Peyer's patch (tissue), 4 donors: Measurements from ENCODE around the gene LRP11. TPM values are rescaled to one million over a fixed set of nuclear protein-coding genes. Genes with fewer than 3 reads are reported as not detected.
A peak's percentile ranks its signal among the peaks of the same experiment; 100 is the strongest.
"Not testable (repeated sequence)": the region's sequence is repeated elsewhere in the genome, so short reads cannot be mapped to it uniquely, and the experiment has no call there.

Source experiments
- DNase-seq, 3 donors: peaks; one replicate each; pipeline ENCODE4 v3.0.0-alpha.2; 2017 to 2019
- H3K27ac ChIP-seq, 4 donors: fragments of 200-600 bp; sonication (generic); one replicate each; pipeline ENCODE4 v1.5.1; 2016 to 2019
- H3K27me3 ChIP-seq, 2 donors: fragments of 200-600 bp; sonication (generic); one replicate each; pipeline ENCODE4 v1.5.1; 2019
- H3K36me3 ChIP-seq, 3 donors: fragments of 200-600 bp; sonication (generic); one replicate each; pipeline ENCODE4 v1.5.1; 2016 to 2019
- H3K4me1 ChIP-seq, 4 donors: fragments of 200-600 bp; sonication (generic); one replicate each; pipeline ENCODE4 v1.5.1; 2016 to 2019
- H3K4me3 ChIP-seq, 4 donors: fragments of 200-600 bp; sonication (generic); 1 replicate in 3 of 4; 2 replicates in 1 of 4; pipeline ENCODE4 v1.5.1; 2016 to 2019; ENCODE audit warnings: mild to moderate bottlenecking in 1 of 4
- H3K9me3 ChIP-seq, 4 donors: fragments of 200-600 bp; sonication (generic); one replicate each; pipeline ENCODE4 v1.5.1; 2016 to 2019; ENCODE audit warnings: mild to moderate bottlenecking in 1 of 4
- POLR2A ChIP-seq, 2 donors: fragments of 450-650 bp; IDR thresholded peaks; one replicate each; pipeline ENCODE4 v1.5.1; 2017; ENCODE audit warnings: antibody characterized with exemption in 2 of 2, mild to moderate bottlenecking in 2 of 2, moderate library complexity in 2 of 2
- total RNA-seq, 4 donors: library from RNA; depleted of rRNA; stranded (reverse); fragments of >200 nt; gene quantifications; one replicate each; pipeline ENCODE4 v1.1.0, GENCODE V29; 2016
- TF ChIP-seq, protein P1 (sequence below), 6 experiments: fragments of 450-650 bp in 4 of 6; fragments of 200-600 bp in 2 of 6; sonication (generic) in 1 of 6; IDR thresholded peaks; one replicate each; pipeline ENCODE4 v1.5.1; 2017 to 2019; ENCODE audit warnings: antibody characterized with exemption in 6 of 6, mild to moderate bottlenecking in 3 of 6, moderate library complexity in 1 of 6

Gene LRP11
- total RNA-seq, 4 donors from 2014 or later, result 3.7 to 14.6 (median 11.0) TPM

DNA sequence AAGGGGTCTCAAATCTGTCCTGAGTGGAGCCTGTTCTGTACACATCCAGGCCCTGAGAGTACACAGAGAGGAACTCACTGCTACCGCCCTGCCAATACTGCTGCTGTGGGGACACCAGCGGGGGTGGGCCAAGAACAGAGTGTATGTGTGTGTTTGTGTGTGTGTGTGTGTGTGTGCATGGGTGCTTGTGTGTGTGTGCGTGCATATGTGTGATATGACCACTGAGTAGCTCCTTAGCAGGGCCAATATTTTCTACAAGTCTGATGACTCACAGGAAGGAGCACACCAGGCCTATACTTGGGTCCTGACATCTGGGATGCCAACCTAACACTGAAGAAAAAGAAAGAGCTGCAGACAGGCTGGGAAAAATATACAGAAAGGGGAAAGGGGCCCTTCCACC lies 32.3 kb upstream of the LRP11 start:
- H3K4me1 ChIP-seq, result peaks cover 0 to 31% (median 4%) of the 10 kb centered on the region in 4 donors
- H3K36me3 ChIP-seq, result no peaks in the 10 kb centered on the region
- H3K27me3 ChIP-seq, result no peaks in the 10 kb centered on the region
- TF ChIP-seq, protein P1, sequence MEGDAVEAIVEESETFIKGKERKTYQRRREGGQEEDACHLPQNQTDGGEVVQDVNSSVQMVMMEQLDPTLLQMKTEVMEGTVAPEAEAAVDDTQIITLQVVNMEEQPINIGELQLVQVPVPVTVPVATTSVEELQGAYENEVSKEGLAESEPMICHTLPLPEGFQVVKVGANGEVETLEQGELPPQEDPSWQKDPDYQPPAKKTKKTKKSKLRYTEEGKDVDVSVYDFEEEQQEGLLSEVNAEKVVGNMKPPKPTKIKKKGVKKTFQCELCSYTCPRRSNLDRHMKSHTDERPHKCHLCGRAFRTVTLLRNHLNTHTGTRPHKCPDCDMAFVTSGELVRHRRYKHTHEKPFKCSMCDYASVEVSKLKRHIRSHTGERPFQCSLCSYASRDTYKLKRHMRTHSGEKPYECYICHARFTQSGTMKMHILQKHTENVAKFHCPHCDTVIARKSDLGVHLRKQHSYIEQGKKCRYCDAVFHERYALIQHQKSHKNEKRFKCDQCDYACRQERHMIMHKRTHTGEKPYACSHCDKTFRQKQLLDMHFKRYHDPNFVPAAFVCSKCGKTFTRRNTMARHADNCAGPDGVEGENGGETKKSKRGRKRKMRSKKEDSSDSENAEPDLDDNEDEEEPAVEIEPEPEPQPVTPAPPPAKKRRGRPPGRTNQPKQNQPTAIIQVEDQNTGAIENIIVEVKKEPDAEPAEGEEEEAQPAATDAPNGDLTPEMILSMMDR (IDR thresholded peaks at IDR 0.05), result no peak
- TF ChIP-seq POLR2A (IDR thresholded peaks at IDR 0.05), result no peak
- DNase-seq, result no peak
- H3K4me3 ChIP-seq, result no peak overlapping the region
- peak overlapping the region in 2 of 4 donors; percentile 61 to 66 for H3K27ac ChIP-seq
- no peaks in the 10 kb centered on the region for H3K9me3 ChIP-seq

DNA sequence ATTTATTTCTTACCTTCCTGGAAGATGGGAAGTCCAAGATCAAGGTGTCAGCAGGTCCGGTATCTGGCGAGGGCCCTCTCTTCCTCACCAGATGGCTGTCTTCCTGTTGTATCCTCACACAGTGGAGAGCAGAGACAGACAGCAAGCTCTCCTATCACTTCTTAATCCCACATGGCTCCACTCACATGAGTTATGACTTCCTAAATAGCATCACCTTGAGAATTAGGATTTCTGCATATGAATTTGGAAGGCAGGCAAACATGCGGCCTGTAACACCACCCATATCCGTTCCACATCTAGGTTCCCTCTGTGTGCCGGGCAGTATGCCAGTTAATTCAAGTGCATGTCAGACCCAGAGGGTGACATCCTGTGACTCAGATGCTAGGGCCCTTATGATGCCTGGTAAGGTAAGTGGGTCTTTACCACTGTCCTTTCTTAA lies 31.7 kb upstream of the LRP11 start:
- peaks cover 0 to 31% (median 4%) of the 10 kb centered on the region in 4 donors for H3K4me1 ChIP-seq
- H3K27me3 ChIP-seq, result no peaks in the 10 kb centered on the region
- H3K9me3 ChIP-seq, result no peaks in the 10 kb centered on the region
- no peak for TF ChIP-seq POLR2A (IDR thresholded peaks at IDR 0.05)
- TF ChIP-seq, protein P1 (IDR thresholded peaks at IDR 0.05), result no peak
- peak overlapping the region in 2 of 4 donors; percentile 27 to 42 for H3K27ac ChIP-seq
- no peaks in the 10 kb centered on the region for H3K36me3 ChIP-seq
- H3K4me3 ChIP-seq, result no peak overlapping the region
- DNase-seq, result no peak

DNA sequence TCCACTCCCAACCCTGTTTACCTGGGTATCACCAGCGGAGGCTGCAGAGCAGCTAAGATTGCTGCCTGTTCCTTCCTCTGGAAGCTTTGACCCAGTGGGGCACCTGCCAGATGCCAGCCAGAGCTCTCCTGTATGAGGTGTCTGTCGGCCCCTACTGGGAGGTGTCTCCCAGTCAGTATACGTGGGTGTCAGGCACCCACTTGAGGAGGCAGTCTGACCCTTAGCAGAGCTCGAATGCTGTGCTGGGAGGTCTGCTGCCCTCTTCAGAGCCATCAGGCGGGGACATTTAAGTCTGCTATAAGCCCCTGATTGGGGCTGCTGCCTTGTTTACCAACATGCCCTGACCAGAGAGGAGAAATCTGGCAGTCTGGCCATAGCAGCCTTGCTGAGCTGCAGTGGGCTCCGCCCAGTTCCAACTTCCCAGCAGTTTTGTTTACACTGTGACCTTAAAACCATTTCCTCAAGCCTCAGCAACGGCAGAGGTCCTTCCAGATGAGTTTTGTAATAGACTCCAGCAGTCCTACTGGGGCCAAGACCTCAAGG lies 31.0 kb upstream of the LRP11 start:
- H3K4me1 ChIP-seq, result peaks cover 0 to 31% (median 4%) of the 10 kb centered on the region in 4 donors
- H3K27me3 ChIP-seq, result no peaks in the 10 kb centered on the region
- no peak overlapping the region for H3K4me3 ChIP-seq
- peak overlapping the region; percentile 13 to 66 (median 51) for H3K27ac ChIP-seq
- TF ChIP-seq, protein P1 (IDR thresholded peaks at IDR 0.05), result no peak
- no peak for TF ChIP-seq POLR2A (IDR thresholded peaks at IDR 0.05)
- DNase-seq, result peak in 1 of 3 donors; percentile 65
- no peaks in the 10 kb centered on the region for H3K36me3 ChIP-seq
- H3K9me3 ChIP-seq, result no peaks in the 10 kb centered on the region

DNA sequence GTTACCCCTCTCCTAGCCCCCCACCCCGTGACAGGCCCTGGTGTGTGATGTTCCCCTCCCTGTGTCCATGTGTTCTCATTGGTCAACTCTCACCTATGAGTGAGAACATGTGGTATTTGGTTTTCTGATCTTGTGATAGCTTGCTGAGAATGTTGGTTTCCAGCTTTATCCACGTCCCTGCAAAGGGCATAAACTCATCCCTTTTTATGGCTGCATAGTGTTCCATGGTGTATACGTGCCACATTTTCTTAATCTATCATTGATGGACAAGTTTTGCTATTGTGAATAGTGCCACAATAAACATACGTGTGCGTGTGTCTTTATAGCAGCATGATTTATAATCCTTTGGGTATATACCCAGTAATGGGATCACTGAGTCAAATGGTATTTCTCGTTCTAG lies 27.7 kb upstream of the LRP11 start:
- not testable (repeated sequence) for DNase-seq, H3K4me3 ChIP-seq, H3K36me3 ChIP-seq, H3K9me3 ChIP-seq, H3K27ac ChIP-seq, H3K27me3 ChIP-seq
- H3K4me1 ChIP-seq, result peaks cover 0 to 21% (median 3%) of the 10 kb centered on the region in 4 donors

DNA sequence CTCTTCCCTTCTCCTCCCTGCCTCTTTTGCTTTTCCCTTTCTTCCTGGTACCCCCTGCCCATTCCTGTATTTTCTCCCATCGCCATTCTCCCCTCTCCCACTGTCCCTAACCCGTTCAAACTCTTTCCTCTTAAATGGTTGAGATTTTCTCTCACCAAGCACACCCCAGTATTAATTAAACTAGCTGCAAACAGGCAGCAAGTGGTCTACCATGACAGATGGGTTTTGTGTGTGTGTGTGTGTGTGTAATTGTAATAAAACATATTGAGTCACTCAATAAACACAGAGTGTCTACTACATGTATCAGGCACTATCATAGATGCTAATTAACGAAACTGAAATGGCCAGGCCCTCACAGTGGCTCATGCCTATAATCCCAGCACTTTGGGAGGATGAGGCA lies 27.1 kb upstream of the LRP11 start:
- TF ChIP-seq POLR2A (IDR thresholded peaks at IDR 0.05), result no peak
- TF ChIP-seq, protein P1 (IDR thresholded peaks at IDR 0.05), result no peak

DNA sequence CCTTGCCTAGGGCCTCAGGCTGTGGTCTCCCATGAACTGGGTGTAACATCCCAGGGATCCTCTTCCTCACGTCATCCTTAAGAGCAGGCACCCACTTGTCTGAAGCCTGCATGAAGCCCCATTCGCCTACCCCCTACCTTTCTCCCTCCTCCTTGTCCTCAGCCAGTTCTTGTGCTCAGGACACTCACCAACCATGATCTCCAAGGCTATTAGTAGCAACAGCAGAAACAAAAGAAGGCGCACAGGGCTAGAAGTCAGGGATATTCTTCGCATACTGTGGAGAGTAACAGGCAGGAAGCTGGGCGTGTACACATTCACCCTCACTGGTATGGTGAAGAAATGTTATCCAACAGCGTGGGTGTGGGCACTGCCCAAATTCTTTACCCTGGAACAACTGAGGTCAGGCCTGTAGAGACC lies 26.5 kb upstream of the LRP11 start:
- H3K27me3 ChIP-seq, result no peaks in the 10 kb centered on the region
- no peak for DNase-seq
- no peak for TF ChIP-seq POLR2A (IDR thresholded peaks at IDR 0.05)
- TF ChIP-seq, protein P1 (IDR thresholded peaks at IDR 0.05), result no peak
- H3K4me3 ChIP-seq, result no peak overlapping the region
- H3K36me3 ChIP-seq, result no peaks in the 10 kb centered on the region
- H3K9me3 ChIP-seq, result no peaks in the 10 kb centered on the region
- no peak overlapping the region for H3K27ac ChIP-seq
- H3K4me1 ChIP-seq, result peaks cover 0 to 9% (median 2%) of the 10 kb centered on the region in 4 donors

More for the DNA sequence above, 27.1 kb upstream of the LRP11 start:
- H3K4me3 ChIP-seq, result no peak overlapping the region
- DNase-seq, result no peak
- H3K4me1 ChIP-seq, result peaks cover 0 to 15% (median 2%) of the 10 kb centered on the region in 4 donors
- H3K27ac ChIP-seq, result no peak overlapping the region
- H3K36me3 ChIP-seq, result no peaks in the 10 kb centered on the region
- no peaks in the 10 kb centered on the region for H3K9me3 ChIP-seq
- no peaks in the 10 kb centered on the region for H3K27me3 ChIP-seq
